PC-9 (cell line): Measurements from ENCODE around the gene NELFB. TPM values are rescaled to one million over a fixed set of nuclear protein-coding genes. Genes with fewer than 3 reads are reported as not detected.

Experiments used
- BruUV-seq: library from RNA; stranded (reverse); fragments of 400-500 nt; replicated peaks from 2 replicates; lab custom pipeline; 2021; lab: Mats Ljungman, UMichigan
- CTCF ChIA-PET: fragments of 300-600 bp; sonication (Branson Sonifier 250); formaldehyde crosslinking; loops from one replicate; lab custom pipeline; 2022; ENCODE audit warnings: antibody characterized with exemption; lab: Charles Lee
- POLR2A ChIA-PET: fragments of 300-600 bp; sonication (Branson Sonifier 250); formaldehyde crosslinking; loops from one replicate; lab custom pipeline; 2022; ENCODE audit warnings: antibody characterized with exemption; ENCODE audit not compliant: unreplicated experiment; lab: Charles Lee
- DNase-seq, 2 experiments: peaks; one replicate each; pipeline versions ENCODE4 v3.0.0 to v3.0.0-alpha.2; 2015 to 2022; ENCODE audit warnings: mixed read lengths in 1 of 2
- H2AFZ ChIP-seq: fragments of 200-600 bp; sonication (generic); 2 replicates; pipeline ENCODE4 v1.8.1; 2017; ENCODE audit warnings: antibody characterized with exemption
- H3F3A ChIP-seq: fragments of 200-600 bp; sonication (generic); 2 replicates; pipeline ENCODE4 v1.8.1; 2017; ENCODE audit warnings: antibody characterized with exemption, mild to moderate bottlenecking, low read depth; ENCODE audit not compliant: insufficient read depth
- H3K27ac ChIP-seq: fragments of 200-600 bp; sonication (generic); 2 replicates; pipeline ENCODE4 v1.6.1; 2016; ENCODE audit warnings: mixed run types
- H3K27me3 ChIP-seq: fragments of 200-600 bp; sonication (generic); 2 replicates; pipeline ENCODE4 v1.6.1; 2016; ENCODE audit warnings: low read depth, mixed run types; ENCODE audit not compliant: insufficient read depth
- H3K36me3 ChIP-seq: fragments of 200-600 bp; sonication (generic); 2 replicates; pipeline ENCODE4 v1.6.1; 2016; ENCODE audit warnings: low read depth, mixed run types
- H3K4me1 ChIP-seq: fragments of 200-600 bp; sonication (generic); replicated peaks from 2 replicates; pipeline ENCODE4 v1.6.1; 2016; ENCODE audit warnings: mixed run types; ENCODE audit not compliant: insufficient read depth
- H3K4me2 ChIP-seq: fragments of 200-600 bp; sonication (generic); 2 replicates; pipeline ENCODE4 v1.6.1; 2017; ENCODE audit warnings: mixed run types
- H3K4me3 ChIP-seq: fragments of 200-600 bp; sonication (generic); 2 replicates; pipeline ENCODE4 v1.6.1; 2016; ENCODE audit warnings: mixed run types
- H3K79me2 ChIP-seq: fragments of 200-600 bp; sonication (generic); 2 replicates; pipeline ENCODE4 v1.6.1; 2017; ENCODE audit warnings: low read depth, mixed run types
- H3K9me2 ChIP-seq: fragments of 200-600 bp; sonication (generic); 2 replicates; pipeline ENCODE4 v1.8.1; 2017; ENCODE audit warnings: mild to moderate bottlenecking; ENCODE audit not compliant: insufficient read depth
- H3K9me3 ChIP-seq: fragments of 200-600 bp; sonication (generic); 2 replicates; pipeline ENCODE4 v1.8.1; 2016; ENCODE audit warnings: low read depth; ENCODE audit not compliant: insufficient read depth
- H4K20me1 ChIP-seq: fragments of 200-600 bp; sonication (generic); 2 replicates; pipeline ENCODE4 v1.8.1; 2017; ENCODE audit not compliant: insufficient read depth
- CTCF ChIP-seq: fragments of 200-600 bp; sonication (generic); conservative IDR thresholded peaks from 2 replicates; pipeline ENCODE4 v1.6.1; 2017; ENCODE audit warnings: mixed run types, antibody characterized with exemption, mild to moderate bottlenecking, moderate library complexity
- EZH2 ChIP-seq: fragments of 200-600 bp; sonication (generic); IDR thresholded peaks from 2 replicates; pipeline ENCODE4 v1.8.0; 2017; ENCODE audit warnings: antibody characterized with exemption, low read depth
- intact Hi-C: fragments of 100-400 bp; cut with micrococcal nuclease; formaldehyde crosslinking; loops from one replicate; pipeline ENCODE4 v1.10.0; 2022; ENCODE audit not compliant: unreplicated experiment
- total RNA-seq: library from RNA; stranded (reverse); gene quantifications from 2 replicates; pipeline ENCODE4 v1.2.3, GENCODE V29; 2021

The NELFB gene
- total RNA-seq, 1 experiment from 2014 or later = 94.2 TPM

GRCh38 chr9:137217276-137218211 lies 37.6 kb upstream of the NELFB start:
- Histone ChIP-seq H3F3A (peaks cover 28% of the 10 kb centered on the region), H3K4me1 (peaks cover 26% of the 10 kb centered on the region), H3K27ac (no peak overlapping the region), H3K79me2 (no peaks in the 10 kb centered on the region), H3K9me3 (no peaks in the 10 kb centered on the region), H2AFZ (no peak overlapping the region), H3K27me3 (no peaks in the 10 kb centered on the region), H3K4me3 (peak overlapping the region; percentile 26; the same call in 1 of the 2 replicates), H4K20me1 (no peaks in the 10 kb centered on the region; the same call in 1 of the 2 replicates), H3K4me2 (peak overlapping the region; percentile 72), H3K36me3 (no peaks in the 10 kb centered on the region), H3K9me2 (no peaks in the 10 kb centered on the region)
- CTCF ChIA-PET = interaction anchor here (0.6 kb wide), 2 partner anchors 170 to 344 kb away, joined by 3 to 11 read pairs; no protein-coding TSS in a partner anchor
- POLR2A ChIA-PET = interaction anchor here (0.5 to 0.7 kb wide), 3 partner anchors 17 to 319 kb away, joined by 3 to 6 read pairs (median 4); no protein-coding TSS in a partner anchor
- TSS peak; percentile 59 for BruUV-seq
- TF ChIP-seq EZH2 = no peak
- no peak for TF ChIP-seq CTCF
- intact Hi-C loops = loop anchor here (1.0 to 2.0 kb wide), 2 partner anchors 17 to 28 kb away; partner anchors contain the start of gene TPRN
- DNase-seq = peak; percentile 72 to 97

GRCh38 chr9:137218212-137218753 lies 36.8 kb upstream of the NELFB start:
- H3K9me2 ChIP-seq = no peaks in the 10 kb centered on the region
- no peak for DNase-seq
- CTCF ChIA-PET = no interaction called here
- no peaks in the 10 kb centered on the region for H3K36me3 ChIP-seq
- H4K20me1 ChIP-seq = no peaks in the 10 kb centered on the region; the same call in 1 of the 2 replicates
- H3K27ac ChIP-seq = 0 out of 2 replicates have a peak overlapping the region, but pooled peaks have one; percentile 2
- peak overlapping the region; percentile 72 for H3K4me2 ChIP-seq
- no peaks in the 10 kb centered on the region for H3K9me3 ChIP-seq
- H3F3A ChIP-seq = peaks cover 31% of the 10 kb centered on the region
- POLR2A ChIA-PET = interaction anchor here (0.7 kb wide), 1 partner anchor 370 kb away, joined by 3 read pairs; no protein-coding TSS in a partner anchor
- H2AFZ ChIP-seq = no peak overlapping the region
- TF ChIP-seq CTCF = no peak
- TF ChIP-seq EZH2 = no peak
- peaks cover 26% of the 10 kb centered on the region for H3K4me1 ChIP-seq
- no peak overlapping the region; the same call in 1 of the 2 replicates for H3K4me3 ChIP-seq
- intact Hi-C loops = no loop called here
- no peaks in the 10 kb centered on the region for H3K79me2 ChIP-seq
- H3K27me3 ChIP-seq = no peaks in the 10 kb centered on the region
- BruUV-seq = no TSS peak

GRCh38 chr9:137218754-137219271 lies 36.3 kb upstream of the NELFB start:
- ChIA-PET POLR2A (interaction anchor here (0.6 to 0.7 kb wide), 2 partner anchors 19 to 370 kb away, joined by 3 to 4 read pairs; no protein-coding TSS in a partner anchor), CTCF (no interaction called here)
- Histone ChIP-seq H3K4me2 (peak overlapping the region; percentile 72), H3K9me2 (no peaks in the 10 kb centered on the region), H2AFZ (no peak overlapping the region), H3K9me3 (no peaks in the 10 kb centered on the region), H3F3A (peaks cover 34% of the 10 kb centered on the region), H3K79me2 (no peaks in the 10 kb centered on the region), H3K27ac (0 out of 2 replicates have a peak overlapping the region, but pooled peaks have one; percentile 2), H3K4me3 (no peak overlapping the region; the same call in 1 of the 2 replicates), H3K27me3 (no peaks in the 10 kb centered on the region), H3K36me3 (no peaks in the 10 kb centered on the region), H3K4me1 (peaks cover 27% of the 10 kb centered on the region), H4K20me1 (no peaks in the 10 kb centered on the region; the same call in 1 of the 2 replicates)
- intact Hi-C loops = no loop called here
- TF ChIP-seq EZH2 = no peak
- no peak for TF ChIP-seq CTCF
- no TSS peak for BruUV-seq
- peak; percentile 80 to 82 for DNase-seq
